HCT116 (cell line): Measurements from ENCODE around the gene CRTC3.

Experiments used
- CTCF ChIP-seq, 3 experiments: fragments of 200-600 bp in 1 of 3; sonication (generic) in 1 of 3; IDR thresholded peaks in 2 of 3; conservative IDR thresholded peaks in 1 of 3; 2 replicates each; pipeline ENCODE4 v1.5.1; 2012 to 2017; ENCODE audit warnings: low read depth in 2 of 3, low read length in 2 of 3, antibody characterized with exemption in 1 of 3, borderline replicate concordance in 1 of 3, control low read depth in 1 of 3, mild to moderate bottlenecking in 1 of 3, mixed read lengths in 1 of 3, mixed run types in 1 of 3, moderate library complexity in 1 of 3; ENCODE audit not compliant: insufficient read depth in 1 of 3
- ELF1 ChIP-seq: IDR thresholded peaks from 2 replicates; pipeline ENCODE4 v1.6.1; 2012; ENCODE audit warnings: low read depth, borderline replicate concordance
- EZH2 ChIP-seq: fragments of 200-600 bp; sonication (generic); IDR thresholded peaks from 2 replicates; pipeline ENCODE4 v1.6.1; 2017; ENCODE audit warnings: antibody characterized with exemption, mixed run types
- EZH2phosphoT487 ChIP-seq: fragments of 200-600 bp; IDR thresholded peaks from 2 replicates; pipeline ENCODE4 v1.6.1; 2018; ENCODE audit warnings: antibody characterized with exemption, borderline replicate concordance
- MAX ChIP-seq: IDR thresholded peaks from 2 replicates; pipeline ENCODE4 v1.6.1; 2012
- POLR2A ChIP-seq: IDR thresholded peaks from 2 replicates; pipeline ENCODE4 v1.7.0; 2011; ENCODE audit warnings: borderline replicate concordance; ENCODE audit not compliant: insufficient read depth, insufficient read length; ENCODE audit errors: extremely low read depth
- RAD21 ChIP-seq: IDR thresholded peaks from 2 replicates; pipeline ENCODE4 v1.6.1; 2012; ENCODE audit warnings: low read depth, mild to moderate bottlenecking
- REST ChIP-seq: IDR thresholded peaks from 2 replicates; pipeline ENCODE4 v1.6.1; 2012; ENCODE audit warnings: low read depth
- SIN3A ChIP-seq: IDR thresholded peaks from 2 replicates; pipeline ENCODE4 v1.6.1; 2012; ENCODE audit warnings: low read depth
- SP1 ChIP-seq: IDR thresholded peaks from 2 replicates; pipeline ENCODE4 v1.6.1; 2012; ENCODE audit warnings: low read depth
- SRF ChIP-seq: IDR thresholded peaks from 2 replicates; pipeline ENCODE4 v1.6.1; 2012; ENCODE audit warnings: low read depth
- YY1 ChIP-seq: IDR thresholded peaks from 2 replicates; pipeline ENCODE4 v1.6.1; 2011; ENCODE audit warnings: low read length, low read depth, moderate library complexity, mild to moderate bottlenecking; ENCODE audit not compliant: insufficient replicate concordance; ENCODE audit errors: extremely low read depth
- ZBTB33 ChIP-seq: IDR thresholded peaks from 2 replicates; pipeline ENCODE4 v1.6.1; 2011; ENCODE audit warnings: mild to moderate bottlenecking, low read length, moderate library complexity; ENCODE audit not compliant: insufficient replicate concordance; ENCODE audit errors: extremely low read depth
- ZNF274 ChIP-seq: fragments of 200-500 bp; sonication (Bioruptor generic); IDR thresholded peaks from 2 replicates; pipeline ENCODE4 v1.6.1; 2014; ENCODE audit warnings: mild to moderate bottlenecking, low read depth, low read length, inconsistent platforms

GRCh38 chr15:90523373-90523772 lies 6.3 kb upstream of the CRTC3 start:
- no peak for TF ChIP-seq CTCF (IDR thresholded peaks at IDR 0.05 in 2 of 3, conservative IDR thresholded peaks at IDR 0.05 in 1 of 3; ENCODE audit: borderline replicate concordance in 1 of 3, insufficient read depth in 1 of 3, low read depth in 2 of 3, low read length in 2 of 3)
- TF ChIP-seq EZH2phosphoT487: no peak
- no peak for TF ChIP-seq MAX
- no peak for TF ChIP-seq YY1
- no peak for TF ChIP-seq EZH2
- no peak for TF ChIP-seq SRF
- no peak for TF ChIP-seq SIN3A
- no peak for TF ChIP-seq POLR2A
- no peak for TF ChIP-seq ELF1
- TF ChIP-seq SP1: no peak
- no peak for TF ChIP-seq RAD21
- no peak for TF ChIP-seq ZBTB33
- TF ChIP-seq REST: no peak
- TF ChIP-seq ZNF274: no peak
